Measurements from ENCODE around the gene MEGF11.

DNA sequence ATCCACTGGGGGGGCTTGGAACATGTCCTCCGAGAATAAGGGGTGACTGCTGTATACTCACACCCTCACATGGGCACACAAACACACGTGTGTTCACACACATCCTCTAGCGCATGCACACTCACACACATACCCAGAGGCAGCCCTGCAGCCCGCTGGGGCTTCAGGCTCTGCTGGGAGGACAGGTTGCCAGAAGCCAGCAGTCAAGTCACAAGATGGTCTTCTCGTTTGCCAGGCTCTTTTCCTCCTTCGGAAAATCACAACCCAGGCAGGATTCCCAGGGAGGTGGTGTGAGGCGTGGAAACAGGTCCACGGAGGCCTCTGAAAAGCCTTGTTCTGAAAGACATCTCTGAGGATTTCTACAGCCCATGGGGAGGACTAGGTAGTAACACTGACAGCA lies 26.8 kb downstream of the MEGF11 start:
- TF ChIP-seq CTCF (IDR thresholded peaks at IDR 0.05; ENCODE audit: low read length) (no peak), EZH2 (IDR thresholded peaks at IDR 0.05; ENCODE audit: borderline replicate concordance, low read length) (no peak)
